Testis (tissue), 2 donors: ENCODE results near the gene OR1C1.

Experiments used
- CTCF ChIP-seq, 3 experiments: fragments of 450-650 bp in 2 of 3; fragments of 200-600 bp in 1 of 3; sonication (generic) in 1 of 3; IDR thresholded peaks; one replicate each; pipeline ENCODE4 v1.5.1; 2016 to 2019; ENCODE audit warnings: antibody characterized with exemption in 3 of 3, mild to moderate bottlenecking in 2 of 3, moderate library complexity in 1 of 3
- POLR2A ChIP-seq: fragments of 450-650 bp; IDR thresholded peaks from one replicate; pipeline ENCODE4 v1.6.1; 2017; ENCODE audit warnings: antibody characterized with exemption, mild to moderate bottlenecking, moderate library complexity

- TF ChIP-seq POLR2A (no peak), CTCF (IDR thresholded peaks at IDR 0.05) (no peak)
Observed at GRCh38 chr1:247713753-247714152, 46.6 kb downstream of the OR1C1 start.
